HG02571 (cell line): ENCODE measurements around the gene PITPNM3.
"Not testable (repeated sequence)": the region's sequence is repeated elsewhere in the genome, so short reads cannot be mapped to it uniquely, and the experiment has no call there.

ENCODE experiments used
- ATAC-seq: cut with Tn5 transposase; IDR thresholded peaks from one replicate; pipeline ENCODE4 v1.9.1; 2021; ENCODE audit warnings: mild to moderate bottlenecking, moderate library complexity; ENCODE audit not compliant: unreplicated experiment

The PITPNM3 gene

DNA sequence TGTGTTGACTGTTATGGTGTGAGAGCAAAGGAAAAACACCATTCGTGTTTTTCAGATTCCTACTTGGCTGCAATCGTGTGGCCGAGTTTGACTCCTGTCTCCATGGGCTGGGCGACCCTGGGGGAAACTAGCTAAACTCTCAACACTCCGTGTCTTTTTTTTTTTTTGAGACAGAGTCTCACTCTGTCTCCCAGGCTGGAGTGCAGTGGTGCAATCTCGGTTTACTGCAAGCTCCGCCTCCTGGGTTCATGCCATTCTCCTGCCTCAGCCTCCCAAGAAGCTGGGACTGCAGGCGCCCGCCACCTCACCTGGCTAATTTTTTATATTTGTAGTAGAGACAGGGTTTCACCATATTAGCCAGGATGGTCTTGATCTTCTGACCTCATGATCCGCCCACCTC lies 73.6 kb downstream of the PITPNM3 start:
- not testable (repeated sequence) for ATAC-seq

- no peak for ATAC-seq
These were observed 74.3 kb downstream of the PITPNM3 start for GRCh38 chr17:6482105-6482455.

- ATAC-seq, result no peak
These were observed 76.1 kb downstream of the PITPNM3 start for GRCh38 chr17:6480303-6480675.

DNA sequence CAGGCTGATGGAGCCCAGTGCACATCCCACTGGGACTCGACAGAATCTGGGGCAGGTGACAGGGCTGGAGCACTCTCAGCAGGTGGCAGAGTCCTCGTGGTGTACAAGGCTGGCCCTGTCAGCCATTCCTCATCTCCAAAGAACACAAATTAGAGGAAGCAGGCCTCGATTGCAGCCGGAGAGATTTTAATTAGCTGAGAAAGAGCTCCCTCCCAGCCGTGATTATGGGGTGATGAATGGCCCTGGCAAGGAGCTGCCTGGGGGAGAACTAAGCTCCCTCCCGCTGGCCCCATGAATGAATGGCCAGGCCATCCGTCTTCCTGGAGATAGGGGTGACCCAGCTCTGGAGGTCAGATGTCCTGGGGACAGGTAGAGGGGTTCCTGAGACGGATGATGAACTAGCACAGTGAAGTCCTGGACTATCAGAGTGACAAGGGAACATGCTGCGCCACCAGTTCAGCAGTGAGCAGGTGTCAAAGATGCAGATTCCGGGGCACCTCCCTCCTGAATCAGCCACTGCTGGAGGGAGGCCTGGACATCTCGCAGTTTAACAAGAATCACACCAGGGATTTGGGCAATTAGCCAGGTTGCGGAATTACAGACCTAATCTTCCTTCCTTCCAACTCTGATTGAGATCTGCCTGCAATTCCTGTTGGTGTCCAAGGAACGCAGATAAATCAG lies 76.6 kb downstream of the PITPNM3 start:
- no peak for ATAC-seq

DNA sequence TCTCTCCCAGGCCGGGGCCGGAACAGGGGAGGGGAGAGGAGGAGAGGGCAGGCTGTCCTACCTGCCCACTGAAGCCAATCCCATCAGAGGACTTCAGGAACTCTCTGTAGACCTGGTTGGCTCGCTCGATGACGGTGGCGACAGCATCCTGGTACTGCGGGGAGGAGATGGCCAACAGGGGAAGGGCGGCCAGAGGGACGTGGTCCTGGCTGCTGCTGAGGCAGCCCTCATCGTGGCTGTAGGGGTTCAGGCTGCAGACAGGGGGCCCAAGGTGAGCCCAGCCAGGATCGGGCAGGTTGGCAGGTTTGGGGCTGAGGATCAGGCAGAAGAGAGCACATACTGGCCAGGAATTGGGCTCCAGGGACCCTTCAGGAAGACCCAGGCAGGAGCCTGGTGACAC lies 77.9 kb downstream of the PITPNM3 start:
- ATAC-seq, result no peak

- ATAC-seq, result no peak
These were observed 78.4 kb downstream of the PITPNM3 start for GRCh38 chr17:6477831-6478383.

DNA sequence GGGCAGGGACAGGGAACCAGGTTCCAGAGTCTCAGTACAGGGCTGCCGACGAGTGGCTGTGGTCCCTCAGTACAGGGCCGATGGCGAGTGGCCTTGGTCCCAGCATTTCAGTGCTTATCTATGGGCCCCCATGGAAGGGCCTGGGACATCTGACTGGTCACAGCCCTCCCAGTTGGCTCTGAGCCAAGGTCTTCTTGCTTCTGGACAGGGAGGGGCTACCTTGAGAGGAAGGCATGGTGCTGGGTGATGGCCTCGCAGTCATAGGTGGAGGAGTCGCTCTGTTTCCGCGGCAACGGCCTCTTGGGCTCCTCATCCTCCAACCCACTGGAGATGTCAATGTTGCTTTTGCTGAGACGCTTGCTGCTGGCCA lies 79.6 kb downstream of the PITPNM3 start:
- ATAC-seq, result no peak

GRCh38 chr17:6476076-6476809 lies 80.1 kb downstream of the PITPNM3 start:
- ATAC-seq, result no peak

DNA sequence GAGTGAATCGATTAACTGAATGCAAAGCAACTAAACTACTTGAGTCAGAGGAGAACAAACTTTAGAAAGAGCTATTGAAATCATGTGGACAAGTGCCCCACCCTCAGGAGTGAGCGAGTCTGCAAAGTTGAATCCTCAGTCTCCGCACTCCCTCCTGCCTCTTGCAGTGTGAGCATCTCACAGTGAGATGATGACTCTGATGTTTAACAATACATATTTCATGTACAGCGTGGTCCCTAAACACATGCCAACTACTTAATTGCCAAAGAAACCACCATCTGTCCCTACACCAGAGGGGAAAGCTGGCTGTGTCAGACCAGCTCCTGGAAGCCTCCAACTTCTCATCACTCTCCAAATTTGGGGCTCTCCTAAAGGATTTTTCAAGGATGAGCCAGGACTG lies 80.9 kb downstream of the PITPNM3 start:
- no peak for ATAC-seq

- ATAC-seq, result no peak
These were observed 81.4 kb downstream of the PITPNM3 start for GRCh38 chr17:6474906-6475305.

GRCh38 chr17:6474376-6474775 lies 82.0 kb downstream of the PITPNM3 start:
- no peak for ATAC-seq

- no peak for ATAC-seq
These were observed 83.1 kb downstream of the PITPNM3 start for GRCh38 chr17:6473128-6473767.

DNA sequence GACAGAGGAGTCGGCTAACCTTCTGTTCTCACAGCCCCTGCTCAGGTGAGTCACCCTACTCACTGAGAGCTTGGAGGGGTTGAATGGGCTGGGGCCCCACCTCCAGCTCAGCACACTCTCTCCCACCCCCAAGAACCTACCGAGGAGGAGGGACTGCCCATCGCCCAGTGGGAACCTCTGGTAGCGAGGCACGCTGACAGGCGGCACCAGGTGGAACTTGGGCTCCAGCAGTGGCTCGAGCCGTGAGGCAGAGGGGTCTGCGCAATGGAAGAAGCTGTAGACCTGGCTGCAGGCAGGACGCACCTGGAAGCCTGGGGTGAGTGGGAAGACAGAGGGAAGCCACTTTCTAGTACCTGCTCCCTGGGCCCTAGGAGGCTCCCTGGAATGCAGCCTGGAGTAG lies 83.8 kb downstream of the PITPNM3 start:
- ATAC-seq, result no peak

DNA sequence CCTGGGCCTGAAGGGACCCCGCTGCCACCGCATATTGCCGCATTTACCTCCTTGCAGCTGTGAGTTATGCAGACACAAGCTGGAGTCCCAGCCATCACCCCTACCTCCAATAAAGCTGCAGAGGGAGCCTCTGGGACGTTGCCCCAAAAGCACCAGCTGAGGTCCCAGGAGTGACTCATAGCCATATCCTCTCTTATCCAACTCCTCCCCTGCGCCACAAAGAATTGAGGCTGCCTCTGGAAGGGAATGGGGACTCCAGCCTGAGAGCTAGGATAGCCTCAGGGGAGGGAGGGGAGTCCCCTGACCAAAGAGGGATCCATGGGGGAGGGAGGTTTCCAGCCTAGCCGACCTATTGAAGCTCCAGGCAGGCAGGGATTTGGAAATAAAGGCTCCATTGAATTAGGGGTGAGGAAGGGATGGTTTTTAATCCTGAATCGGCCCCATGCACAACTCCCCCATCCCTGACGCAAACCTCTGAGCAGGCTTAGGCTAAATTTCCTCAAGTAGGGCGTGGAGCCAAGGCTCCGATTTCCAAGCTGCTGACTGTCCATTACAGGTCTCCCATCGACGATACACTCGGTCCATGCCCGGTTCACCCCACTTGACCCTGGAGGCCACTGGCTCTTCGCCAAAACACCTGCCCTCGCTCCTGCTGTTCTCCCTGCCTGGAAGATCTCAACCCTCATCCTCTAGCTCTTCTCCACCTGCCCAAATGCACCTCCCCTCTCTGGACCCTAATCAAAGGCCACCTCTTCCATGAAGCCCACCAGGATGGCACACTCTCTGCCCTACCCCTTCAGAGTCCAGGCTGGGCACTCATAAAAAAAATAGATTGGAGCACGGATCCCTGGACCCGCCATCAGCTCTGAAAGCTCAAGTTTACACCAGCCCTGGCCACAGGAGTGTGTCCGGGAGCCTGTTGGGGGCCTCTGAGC lies 84.6 kb downstream of the PITPNM3 start:
- ATAC-seq, result no peak

DNA sequence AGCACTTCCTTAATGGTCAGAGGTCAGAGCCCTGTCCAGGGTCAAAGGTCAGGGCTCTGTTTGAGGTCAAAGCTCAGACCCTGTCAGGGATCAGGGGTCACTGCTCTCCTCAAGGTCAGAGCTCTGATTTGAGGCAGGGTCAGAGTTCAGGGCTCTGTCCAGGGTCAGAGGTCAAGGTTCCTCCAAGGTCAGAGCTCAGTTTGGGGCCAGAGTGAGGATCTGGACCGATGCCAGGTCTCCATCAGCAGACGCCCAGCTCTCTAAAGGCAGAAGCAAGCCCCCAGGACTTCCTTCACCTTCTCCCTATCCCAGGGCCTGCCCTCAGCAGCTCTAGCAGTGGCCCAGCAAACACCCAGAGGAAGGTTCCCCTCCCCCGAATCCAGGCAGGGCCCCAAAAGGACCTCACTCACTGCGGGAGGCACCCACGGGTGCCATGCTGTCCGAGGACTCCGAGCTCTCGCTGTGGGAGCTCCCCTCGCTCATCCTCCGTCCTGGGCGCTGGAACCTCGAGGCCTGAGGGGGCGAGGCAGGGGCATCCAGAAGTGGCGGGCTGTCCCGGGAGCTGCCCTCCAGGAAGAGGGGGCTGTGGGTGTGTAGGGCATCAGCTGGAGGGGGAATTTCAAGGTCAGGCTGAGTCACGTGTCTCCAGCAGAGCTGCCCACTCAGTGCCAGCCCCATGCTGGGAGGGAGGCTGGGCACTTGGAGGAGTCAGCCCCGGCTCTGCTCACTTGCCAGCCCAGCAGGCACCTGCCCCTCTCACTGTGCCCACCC lies 85.4 kb downstream of the PITPNM3 start:
- no peak for ATAC-seq

DNA sequence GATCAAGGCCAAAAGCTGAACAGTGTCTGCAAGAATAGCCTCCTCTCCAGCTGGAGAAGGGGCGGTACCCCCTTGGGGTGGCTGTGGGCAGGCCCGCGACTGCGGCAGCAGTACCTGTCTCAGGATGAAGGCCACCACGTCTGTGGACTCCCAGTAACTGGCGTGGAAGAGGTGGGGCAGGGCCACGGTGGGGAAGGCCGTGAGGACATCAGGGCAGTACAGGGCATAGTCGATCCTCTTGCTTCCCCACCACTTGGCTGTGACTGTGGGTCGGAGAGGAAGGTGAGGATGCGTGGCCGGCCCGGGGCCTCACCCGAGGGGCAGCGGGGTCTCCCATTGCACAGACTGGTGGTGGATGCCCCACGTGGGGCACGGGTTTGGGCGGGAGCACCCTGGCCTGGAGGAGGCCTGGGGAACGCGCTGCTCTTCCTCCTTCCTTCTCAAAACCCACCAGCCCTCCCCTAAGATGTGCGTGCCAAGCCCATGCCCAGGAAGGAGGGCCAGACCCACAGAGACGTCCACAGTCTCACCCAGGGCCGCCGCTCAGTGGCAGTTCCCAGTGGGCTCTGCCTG lies 86.1 kb downstream of the PITPNM3 start:
- ATAC-seq, result no peak

- ATAC-seq, result no peak
These were observed 88.1 kb downstream of the PITPNM3 start for GRCh38 chr17:6468051-6468790.

GRCh38 chr17:6467567-6467966 lies 88.8 kb downstream of the PITPNM3 start:
- no peak for ATAC-seq
